Skin epidermis (tissue), 12 donors: ENCODE data around the gene CPSF2.
"Not testable (repeated sequence)": the region's sequence is repeated elsewhere in the genome, so short reads cannot be mapped to it uniquely, and the experiment has no call there.

Experiments
- H3K27ac ChIP-seq, 21 experiments: fragments of 200-600 bp; sonication (generic) in 11 of 21; one replicate each; pipeline ENCODE4 v1.5.0; 2020; ENCODE audit warnings: mild to moderate bottlenecking in 3 of 21, inconsistent platforms in 2 of 21, moderate library complexity in 2 of 21
- H3K4me3 ChIP-seq, 7 experiments: fragments of 200-600 bp; sonication (generic) in 2 of 7; one replicate each; pipeline ENCODE4 v1.5.0; 2020; ENCODE audit warnings: inconsistent platforms in 2 of 7, mild to moderate bottlenecking in 2 of 7, moderate library complexity in 1 of 7

CPSF2 gene

DNA sequence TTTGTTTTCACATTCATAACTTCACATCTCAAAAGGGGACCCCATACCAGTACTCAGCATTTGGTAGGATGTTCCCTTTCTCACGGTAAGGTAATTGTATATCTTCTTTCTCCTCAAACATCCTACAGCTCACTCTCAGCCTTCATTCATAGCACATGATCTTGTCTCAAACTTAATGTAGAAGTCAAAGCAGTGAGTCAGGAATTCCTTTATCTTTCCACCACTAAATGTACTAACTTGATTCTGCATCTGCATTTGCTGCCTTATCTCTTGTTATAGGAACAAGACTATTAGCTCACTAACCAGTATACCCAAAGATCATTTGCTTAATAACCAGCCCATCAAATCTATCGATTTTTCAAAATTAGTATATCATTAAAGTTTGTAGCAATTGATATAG lies 22.9 kb downstream of the CPSF2 start:
- Histone ChIP-seq H3K27ac (no peak overlapping the region), H3K4me3 (no peak overlapping the region)

DNA sequence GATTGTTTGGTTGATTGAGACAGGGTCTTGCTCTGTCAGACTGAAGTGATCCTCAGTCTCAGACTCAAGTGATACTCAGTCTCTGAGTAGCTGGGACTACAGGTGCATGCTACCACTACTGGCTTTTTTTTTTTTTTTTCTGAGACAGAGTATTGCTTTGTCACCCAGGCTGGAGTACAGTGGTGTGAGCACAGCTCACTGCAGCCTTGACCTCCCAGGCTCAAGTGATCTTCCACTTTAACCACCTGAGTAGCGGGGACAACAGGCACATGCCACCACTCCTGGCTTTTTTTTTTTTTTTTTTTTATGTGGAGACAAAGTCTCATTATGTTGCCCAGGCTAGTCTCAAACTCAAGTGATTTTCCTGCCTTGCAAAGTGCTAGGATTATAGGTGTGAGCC lies 31.8 kb downstream of the CPSF2 start:
- Histone ChIP-seq H3K4me3 (no peak overlapping the region), H3K27ac (peak overlapping the region in 1 of 21 experiments; percentile 31)

- H3K27ac ChIP-seq = peak overlapping the region in 1 of 21 experiments; percentile 31
- H3K4me3 ChIP-seq = no peak overlapping the region
Observed at GRCh38 chr14:92154283-92154942, 32.6 kb downstream of the CPSF2 start.

DNA sequence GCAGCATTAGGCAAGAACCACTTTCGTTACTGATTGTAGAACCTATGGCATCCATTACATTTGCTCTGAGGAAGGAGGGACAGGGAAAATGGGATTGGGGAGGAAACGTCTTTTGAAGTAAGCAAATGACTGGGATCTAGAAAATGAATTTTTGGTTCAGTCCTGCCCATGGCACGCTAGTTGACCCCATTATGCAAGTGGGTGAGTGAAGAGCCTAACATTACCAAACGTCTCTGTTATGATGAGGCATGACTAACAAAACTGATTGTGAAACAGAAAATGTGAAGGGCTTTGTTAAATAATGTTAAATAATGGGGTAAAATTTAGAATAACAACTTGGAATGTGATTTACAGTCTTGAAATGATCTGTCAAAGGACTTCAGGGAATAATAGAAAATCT lies 38.9 kb downstream of the CPSF2 start:
- H3K4me3 ChIP-seq = no peak overlapping the region
- H3K27ac ChIP-seq = peak overlapping the region in 3 of 21 experiments; percentile 14 to 51 (median 35)

- Histone ChIP-seq H3K4me3 (no peak overlapping the region), H3K27ac (no peak overlapping the region)
Observed at GRCh38 chr14:92161521-92161920, 39.8 kb downstream of the CPSF2 start.

GRCh38 chr14:92164958-92165357 lies 43.2 kb downstream of the CPSF2 start:
- no peak overlapping the region for H3K4me3 ChIP-seq

DNA sequence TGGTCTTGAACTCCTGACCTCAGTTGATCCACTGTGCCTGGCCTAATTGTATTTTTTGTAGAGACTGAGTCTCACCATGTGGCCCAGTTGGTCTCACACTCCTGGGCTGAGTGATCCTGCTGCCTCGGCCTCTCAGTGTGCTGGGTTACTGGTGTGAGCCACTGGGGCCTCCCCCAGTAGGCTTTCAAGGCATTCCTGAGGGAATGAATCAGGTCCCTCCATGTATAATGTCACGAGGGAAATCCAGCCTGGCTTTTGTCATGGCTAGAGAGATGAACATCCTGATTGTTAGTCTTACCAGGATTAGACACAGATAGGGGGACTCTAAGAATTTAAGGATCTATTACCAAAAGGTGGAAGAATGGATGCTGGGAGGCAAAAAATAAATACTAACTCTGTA lies 51.9 kb downstream of the CPSF2 start:
- H3K4me3 ChIP-seq = no peak overlapping the region
- no peak overlapping the region for H3K27ac ChIP-seq

More at GRCh38 chr14:92164958-92165357, 43.2 kb downstream of the CPSF2 start:
- H3K27ac ChIP-seq = no peak overlapping the region

- Histone ChIP-seq H3K4me3 (no peak overlapping the region), H3K27ac (no peak overlapping the region)
Observed at GRCh38 chr14:92175811-92176210, 54.0 kb downstream of the CPSF2 start.

DNA sequence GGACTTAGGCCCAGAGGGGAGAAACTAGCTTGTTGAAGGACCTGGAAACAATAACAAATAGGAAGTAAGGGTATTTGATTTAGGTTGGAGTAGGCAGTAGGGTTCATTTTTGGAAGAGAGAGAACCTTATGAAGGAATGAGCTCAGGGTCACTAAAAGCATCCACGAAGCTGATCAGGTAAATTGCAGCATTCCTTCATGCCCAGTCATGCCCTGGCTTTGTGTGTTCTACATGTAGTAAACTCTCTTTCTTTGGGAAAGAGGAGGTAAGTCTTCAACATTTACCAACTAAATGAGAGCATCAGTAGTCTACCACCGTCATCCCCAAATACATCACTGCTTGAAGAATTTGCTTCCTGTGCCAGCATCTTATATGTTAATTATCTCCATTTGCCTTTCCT lies 54.7 kb downstream of the CPSF2 start:
- Histone ChIP-seq H3K27ac (no peak overlapping the region), H3K4me3 (no peak overlapping the region)

DNA sequence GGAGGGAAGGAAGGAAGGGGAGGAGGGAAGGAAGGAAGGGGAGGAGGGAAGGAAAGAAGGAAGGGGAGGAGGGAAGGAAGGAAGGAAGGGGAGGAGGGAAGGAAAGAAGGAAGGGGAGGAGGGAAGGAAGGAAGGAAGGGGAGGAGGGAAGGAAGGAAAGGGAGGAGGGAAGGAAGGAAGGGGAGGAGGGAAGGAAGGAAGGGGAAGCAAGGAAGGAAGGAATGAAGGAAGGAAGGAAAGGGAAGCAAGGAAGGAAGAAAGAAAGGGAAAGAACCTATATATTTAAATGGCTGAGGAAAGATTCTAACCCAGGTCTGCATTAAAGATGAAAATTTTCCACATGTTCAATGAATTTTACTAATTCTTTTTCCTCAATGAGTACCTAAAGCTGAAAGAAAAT lies 57.4 kb downstream of the CPSF2 start:
- H3K27ac ChIP-seq, H3K4me3 ChIP-seq: not testable (repeated sequence)

DNA sequence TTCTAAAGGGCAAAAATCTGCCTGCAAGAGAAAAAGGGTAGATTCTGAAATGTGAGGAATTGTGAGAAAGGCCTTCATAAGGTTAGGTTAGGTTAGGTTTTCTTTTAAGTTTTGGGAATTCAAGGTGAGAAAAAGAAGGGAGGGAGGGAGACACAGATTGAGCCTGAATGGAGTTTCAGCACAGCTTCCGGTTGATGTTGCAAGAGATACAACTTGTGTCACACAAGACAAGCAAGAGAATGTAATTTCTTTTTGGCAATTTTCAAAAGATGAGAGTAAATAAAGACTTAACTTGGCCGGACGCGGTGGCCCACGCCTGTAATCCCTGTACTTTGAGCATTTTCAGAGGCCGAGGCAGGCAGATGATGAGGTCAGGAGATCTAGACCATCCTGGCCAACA lies 63.8 kb downstream of the CPSF2 start:
- Histone ChIP-seq H3K4me3 (no peak overlapping the region), H3K27ac (no peak overlapping the region)

- H3K27ac ChIP-seq, H3K4me3 ChIP-seq: not testable (repeated sequence)
Observed at GRCh38 chr14:92187616-92188015, 65.8 kb downstream of the CPSF2 start.

DNA sequence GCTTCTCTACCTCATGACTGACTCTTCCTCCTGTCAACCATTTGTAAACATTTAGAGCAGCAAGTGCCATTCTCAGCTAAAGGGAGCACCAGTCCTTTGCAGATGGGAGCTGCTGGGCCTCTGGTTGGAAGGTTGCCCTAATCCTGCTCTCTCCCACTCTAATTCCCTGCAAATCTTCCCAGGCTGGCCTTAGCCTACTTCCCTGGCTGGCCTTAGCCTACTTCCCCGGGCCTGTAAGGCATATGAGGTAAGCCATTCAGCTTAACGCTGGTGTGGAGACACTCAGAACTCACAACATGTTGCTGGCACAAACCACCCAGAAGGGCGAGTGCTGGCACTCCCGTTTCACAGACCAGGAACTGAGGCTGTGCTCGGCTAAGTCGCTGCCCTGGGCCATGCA lies 69.0 kb downstream of the CPSF2 start:
- no peak overlapping the region for H3K27ac ChIP-seq
- no peak overlapping the region for H3K4me3 ChIP-seq

- no peak overlapping the region for H3K27ac ChIP-seq
- H3K4me3 ChIP-seq = no peak overlapping the region
Observed at GRCh38 chr14:92198804-92199203, 77.0 kb downstream of the CPSF2 start.

GRCh38 chr14:92199763-92200162 lies 78.0 kb downstream of the CPSF2 start:
- H3K27ac ChIP-seq = no peak overlapping the region
- no peak overlapping the region for H3K4me3 ChIP-seq

DNA sequence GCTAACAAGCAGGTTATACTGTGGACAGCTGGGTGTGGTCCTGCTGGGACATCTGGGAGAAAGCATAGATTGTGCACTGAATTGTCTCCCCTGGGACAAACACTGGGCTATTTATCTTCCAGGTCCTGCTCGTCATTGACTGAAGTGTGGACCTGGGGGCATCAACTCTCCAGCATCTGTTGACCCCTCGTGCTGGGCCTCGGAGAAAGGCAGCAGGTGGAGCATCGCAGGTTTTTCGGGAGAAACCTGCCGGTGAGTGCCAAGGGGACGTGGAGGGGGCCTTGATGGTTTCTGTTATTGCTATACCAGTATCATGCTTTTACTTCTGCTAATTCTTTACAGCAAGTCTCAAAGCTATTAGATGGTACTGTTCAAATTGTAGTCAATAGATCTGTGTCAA lies 81.3 kb downstream of the CPSF2 start:
- Histone ChIP-seq H3K4me3 (no peak overlapping the region), H3K27ac (no peak overlapping the region)

DNA sequence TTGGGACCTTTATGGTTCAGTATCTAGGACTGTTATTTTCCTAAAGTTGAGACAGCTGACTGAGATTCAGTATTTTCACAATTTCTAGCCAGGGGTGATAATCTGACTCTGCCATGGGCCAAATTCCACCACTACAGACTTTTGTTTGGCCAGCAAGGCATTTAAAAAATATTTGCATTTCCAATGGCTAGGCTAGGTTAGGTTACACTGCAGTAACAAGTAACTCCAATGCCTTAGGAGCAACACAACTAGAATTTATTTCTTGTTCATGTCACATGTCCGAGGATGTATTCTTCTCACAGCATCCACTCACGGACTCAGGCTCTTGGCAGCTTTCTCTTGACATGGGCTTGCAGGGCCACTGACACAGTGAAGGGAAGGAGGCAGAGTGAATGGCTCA lies 83.0 kb downstream of the CPSF2 start:
- Histone ChIP-seq H3K4me3 (no peak overlapping the region), H3K27ac (no peak overlapping the region)

- H3K4me3 ChIP-seq = no peak overlapping the region
- no peak overlapping the region for H3K27ac ChIP-seq
Observed at GRCh38 chr14:92207012-92207927, 85.5 kb downstream of the CPSF2 start.

- no peak overlapping the region for H3K27ac ChIP-seq
- no peak overlapping the region for H3K4me3 ChIP-seq
Observed at GRCh38 chr14:92207928-92208265, 86.1 kb downstream of the CPSF2 start.

- Histone ChIP-seq H3K4me3 (no peak overlapping the region), H3K27ac (no peak overlapping the region)
Observed at GRCh38 chr14:92209141-92209540, 87.4 kb downstream of the CPSF2 start.

DNA sequence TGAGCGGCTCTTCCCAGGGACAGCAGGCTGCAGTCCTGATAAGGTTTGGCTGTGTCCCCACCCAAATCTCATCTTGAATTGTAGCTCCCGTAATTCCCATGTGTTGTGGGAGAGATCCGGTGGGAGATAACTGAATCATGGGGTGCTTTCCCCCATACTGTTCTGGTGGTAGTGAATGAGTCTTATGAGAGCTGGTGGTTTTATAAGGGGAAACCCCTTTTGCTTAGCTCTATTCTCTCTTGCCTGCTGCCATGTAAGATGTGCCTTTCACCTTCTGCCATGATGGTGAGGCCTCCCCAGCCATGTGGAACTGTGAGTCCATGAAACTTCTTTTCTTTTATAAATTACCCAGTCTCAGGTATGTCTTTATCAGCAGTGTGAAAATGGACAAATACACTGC lies 91.4 kb downstream of the CPSF2 start:
- H3K27ac ChIP-seq, H3K4me3 ChIP-seq: not testable (repeated sequence)
